Adrenal gland (tissue), 19 donors: ENCODE measurements around the gene ZNF681. TPM values are rescaled to one million over a fixed set of nuclear protein-coding genes. Genes with fewer than 3 reads are reported as not detected.
A peak's percentile ranks its signal among the peaks of the same experiment; 100 is the strongest.

Source experiments
- DNase-seq, 7 donors: peaks; one replicate each; pipeline ENCODE4 v3.0.0-alpha.2; 2019 to 2020
- H3K27ac ChIP-seq, 5 donors: fragments of 200-600 bp; sonication (generic) in 4 of 5; 1 replicate in 3 of 5; 2 replicates in 2 of 5; pipeline versions ENCODE4 v1.5.1 to v1.8.0; 2016 to 2020; ENCODE audit warnings: mild to moderate bottlenecking in 1 of 5
- H3K27me3 ChIP-seq: fragments of 200-600 bp; 2 replicates; pipeline ENCODE4 v1.8.0; 2021
- H3K36me3 ChIP-seq, 2 donors: fragments of 200-600 bp; replicated peaks in 1 of 2; 1 replicate in 1 of 2; 2 replicates in 1 of 2; pipeline versions ENCODE4 v1.5.1 to v1.8.0; 2018 to 2022
- H3K4me1 ChIP-seq, 2 donors: fragments of 200-600 bp; replicated peaks in 1 of 2; 1 replicate in 1 of 2; 2 replicates in 1 of 2; pipeline versions ENCODE4 v1.5.1 to v1.8.0; 2018 to 2021
- H3K4me3 ChIP-seq, 4 donors: fragments of 200-600 bp; sonication (generic) in 3 of 4; one replicate each; pipeline ENCODE4 v1.5.1; 2016 to 2018
- H3K9me3 ChIP-seq, 3 donors: fragments of 200-600 bp; sonication (generic) in 1 of 3; replicated peaks in 1 of 3; 1 replicate in 2 of 3; 2 replicates in 1 of 3; pipeline versions ENCODE4 v1.5.1 to v1.8.0; 2016 to 2021
- POLR2A ChIP-seq, 2 donors: fragments of 450-650 bp; IDR thresholded peaks; one replicate each; pipeline ENCODE4 v1.6.1; 2017; ENCODE audit warnings: antibody characterized with exemption in 2 of 2, mild to moderate bottlenecking in 2 of 2, moderate library complexity in 1 of 2
- WGBS, 4 donors: extraction: QIAGEN DNeasy Blood & Tissue Kit in 2 of 4; methylation state at CpG; one replicate each; pipeline versions ENCODE4 v1.1.5 to v1.1.7; 2013 to 2017; 5-methylcytosine and 5-hydroxymethylcytosine counted together
- intact Hi-C, 2 donors: fragments of 100-400 bp; cut with DNase I; formaldehyde crosslinking; loops; one replicate each; pipeline versions ENCODE4 v1.14.1 to v1.15.0; 2022 to 2023
- long read RNA-seq, 10 donors: library from polyadenylated mRNA in 3 of 10; unstranded in 2 of 10; stranded (forward) in 1 of 10; transcript quantifications; one replicate each; pipeline ENCODE4 v2.0.0 and lab custom pipeline, GENCODE V29; 2021 to 2026
- polyA plus RNA-seq, 3 donors: library from polyadenylated mRNA; stranded (reverse); fragments of 200-250 nt in 2 of 3; fragments of 350-450 nt in 1 of 3; fragmentation: Illumina TruSeq in 1 of 3; extraction: RNeasy Lipid Tissue Mini Kit (QIAGEN cat#74804) in 1 of 3; gene quantifications; one replicate each; pipeline ENCODE4 v1.2.3, GENCODE V29; 2013 to 2014
- total RNA-seq, 9 donors: library from RNA; depleted of rRNA in 4 of 9; stranded (reverse); fragments of >200 nt in 4 of 9; fragments of 120-200 nt in 1 of 9; fragmentation: NEBNext Ultra II Directional in 1 of 9; extraction: Animal tissue kit (Norgen Biotek cat#: 25700) in 1 of 9; gene quantifications; one replicate each; pipeline versions ENCODE4 v1.1.0 to v1.2.4, GENCODE V29; 2013 to 2023
- TF ChIP-seq, protein P1 (sequence below), 6 experiments: fragments of 450-650 bp in 4 of 6; fragments of 200-600 bp in 2 of 6; sonication (generic) in 1 of 6; IDR thresholded peaks; 1 replicate in 5 of 6; 2 replicates in 1 of 6; pipeline versions ENCODE4 v1.5.1 to v1.8.0; 2016 to 2021; ENCODE audit warnings: antibody characterized with exemption in 6 of 6, mild to moderate bottlenecking in 2 of 6, moderate library complexity in 1 of 6
- donor health status: healthy with polysubstance abuse.
- donor health status: Bipolar disorder and iron deficiency.
- donor health status: DM: yes; HTN: yes; CAD: no.
- donor health status: DM: no; HTN: no; CAD: no.
- donor health status: DM: no; HTN: no; CAD: no.
- donor health status: DM: yes; HTN: yes; CAD: no.

Gene ZNF681
- 1 to 10 TPM in 8 of 9 donors, under 1 TPM in 1; 0.96 to 5.8 (median 2.0) TPM for total RNA-seq
- 1 to 10 TPM in 1 of 3 donors, under 1 TPM in 2; 0.44 to 4.5 (median 0.72) TPM for polyA plus RNA-seq
- long read RNA-seq, donor 1, full-length matches to known transcripts, result 1 of 1 reads
- long read RNA-seq, donor 1, partial matches to known transcripts, result 0 of 1 reads
- long read RNA-seq, donor 1, other reads (novel, unspliced or antisense), result 0 of 1 reads
- long read RNA-seq, donor 2, full-length matches to known transcripts, result 1 of 1 reads
- long read RNA-seq, donor 2, partial matches to known transcripts, result 0 of 1 reads
- long read RNA-seq, donor 2, other reads (novel, unspliced or antisense), result 0 of 1 reads
- long read RNA-seq, donor 3, result 0 reads
- long read RNA-seq, donor 4, partial matches to known transcripts, result 0 of 1 reads
- long read RNA-seq, donor 4, other reads (novel, unspliced or antisense), result 1 of 1 reads
- long read RNA-seq, donor 5, partial matches to known transcripts, result 1 of 3 reads
- long read RNA-seq, donor 5, other reads (novel, unspliced or antisense), result 1 of 3 reads
- long read RNA-seq, donor 6, partial matches to known transcripts, result 0 of 1 reads
- long read RNA-seq, donor 6, other reads (novel, unspliced or antisense), result 1 of 1 reads
- long read RNA-seq, donor 7, result 0 reads
- long read RNA-seq, donor 8, full-length matches to known transcripts, result 2 of 1,244 reads
- long read RNA-seq, donor 8, partial matches to known transcripts, result 1,242 of 1,244 reads
- long read RNA-seq, donor 8, other reads (novel, unspliced or antisense), result 0 of 1,244 reads
- long read RNA-seq, donor 9, result 0 reads
- long read RNA-seq, donor 10, result 0 reads

DNA sequence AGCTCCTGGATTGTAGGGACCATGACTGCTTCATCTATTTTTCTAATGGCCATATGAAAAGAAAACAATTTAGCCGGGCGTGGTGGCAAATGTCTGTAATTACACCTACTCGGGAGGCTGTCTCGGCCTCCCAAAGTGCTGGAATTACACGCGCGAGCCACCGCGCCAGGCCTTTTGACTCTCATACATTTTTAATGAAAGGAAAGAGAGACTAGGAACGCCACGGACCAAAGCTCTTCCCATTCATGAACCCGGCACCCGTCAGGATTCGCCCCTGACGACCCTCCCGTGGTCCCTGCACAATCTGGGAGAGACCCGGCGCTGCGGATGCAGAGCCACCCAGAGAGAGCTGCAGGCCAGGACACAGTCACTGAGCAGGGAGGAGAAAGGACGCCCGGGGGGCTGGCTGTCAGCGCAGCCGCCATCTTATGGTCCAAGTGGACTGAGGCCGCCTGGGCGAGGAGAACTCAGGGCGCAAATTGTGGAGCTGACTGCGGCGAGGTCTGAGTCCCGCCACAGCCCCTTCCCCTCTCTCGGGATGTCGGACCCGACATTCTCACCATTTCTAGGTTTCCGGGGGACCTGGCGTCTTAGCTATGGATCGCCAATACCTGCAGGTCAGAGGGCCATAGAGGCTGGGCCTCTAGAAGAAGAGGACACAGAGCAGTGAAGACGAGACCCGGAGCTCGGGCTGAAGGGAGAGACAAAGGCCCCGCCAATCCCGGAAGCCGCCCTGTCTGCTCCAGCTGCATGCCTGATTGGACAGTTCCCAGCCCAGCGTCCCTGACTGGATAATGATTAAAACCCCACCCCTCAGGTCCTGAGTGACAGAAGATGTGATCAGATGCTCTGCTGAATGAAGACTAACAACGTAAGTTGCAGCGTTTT lies at the start of gene ZNF681:
ZNF681 (minus strand) TSS at position 705 of the 888 bp plus-strand sequence; CDS start at position 563, 142 bp downstream.
- DNase-seq, result peak; percentile 88 to 97 (median 94)
- peak; percentile 40 to 78 for TF ChIP-seq POLR2A (IDR thresholded peaks at IDR 0.05)
- TF ChIP-seq, protein P1, sequence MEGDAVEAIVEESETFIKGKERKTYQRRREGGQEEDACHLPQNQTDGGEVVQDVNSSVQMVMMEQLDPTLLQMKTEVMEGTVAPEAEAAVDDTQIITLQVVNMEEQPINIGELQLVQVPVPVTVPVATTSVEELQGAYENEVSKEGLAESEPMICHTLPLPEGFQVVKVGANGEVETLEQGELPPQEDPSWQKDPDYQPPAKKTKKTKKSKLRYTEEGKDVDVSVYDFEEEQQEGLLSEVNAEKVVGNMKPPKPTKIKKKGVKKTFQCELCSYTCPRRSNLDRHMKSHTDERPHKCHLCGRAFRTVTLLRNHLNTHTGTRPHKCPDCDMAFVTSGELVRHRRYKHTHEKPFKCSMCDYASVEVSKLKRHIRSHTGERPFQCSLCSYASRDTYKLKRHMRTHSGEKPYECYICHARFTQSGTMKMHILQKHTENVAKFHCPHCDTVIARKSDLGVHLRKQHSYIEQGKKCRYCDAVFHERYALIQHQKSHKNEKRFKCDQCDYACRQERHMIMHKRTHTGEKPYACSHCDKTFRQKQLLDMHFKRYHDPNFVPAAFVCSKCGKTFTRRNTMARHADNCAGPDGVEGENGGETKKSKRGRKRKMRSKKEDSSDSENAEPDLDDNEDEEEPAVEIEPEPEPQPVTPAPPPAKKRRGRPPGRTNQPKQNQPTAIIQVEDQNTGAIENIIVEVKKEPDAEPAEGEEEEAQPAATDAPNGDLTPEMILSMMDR (IDR thresholded peaks at IDR 0.05), result peak in 4 of 6 experiments; percentile 17 to 35 (median 28)
- WGBS, 4 donors, result 0 to 5% (median 1%) methylated on average over 25 to 44 of the region's 44 CpGs
- Histone ChIP-seq H3K9me3 (no peaks in the 10 kb centered on the region), H3K4me1 (peaks cover 0 to 9% of the 10 kb centered on the region in 2 donors), H3K4me3 (peak within 1 kb of the TSS; percentile 33 to 71 (median 62)), H3K27ac (peak within 1 kb of the TSS in 4 of 5 donors; percentile 57 to 80 (median 68)), H3K36me3 (no peaks in the 10 kb centered on the region), H3K27me3 (no peaks in the 10 kb centered on the region)
- intact Hi-C loops, result loop anchor here in 1 of 2 donors (10.0 kb wide), 1 partner anchor 74 kb away; the partner anchor contains the start of gene ZNF675

DNA sequence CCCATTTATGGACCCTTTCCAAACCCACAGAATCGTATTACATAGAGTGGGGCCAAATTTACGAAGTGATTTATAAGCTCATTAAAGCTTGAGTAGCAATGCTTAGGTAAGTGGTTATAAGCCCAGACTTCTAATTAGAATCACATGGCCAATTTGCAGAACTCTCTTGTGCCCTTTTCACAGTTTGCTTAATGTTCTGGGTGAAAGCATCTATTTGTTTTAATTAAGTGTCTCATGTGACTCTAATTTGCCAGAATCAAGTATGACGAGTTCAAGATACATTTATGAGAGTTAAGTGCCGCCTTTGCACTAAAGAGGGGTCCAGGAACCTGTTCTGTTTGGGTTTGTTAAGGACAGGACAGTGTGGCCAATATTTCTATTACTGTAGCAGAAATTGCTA lies 46.0 kb upstream of the ZNF681 start:
- intact Hi-C loops, result no loop called here

DNA sequence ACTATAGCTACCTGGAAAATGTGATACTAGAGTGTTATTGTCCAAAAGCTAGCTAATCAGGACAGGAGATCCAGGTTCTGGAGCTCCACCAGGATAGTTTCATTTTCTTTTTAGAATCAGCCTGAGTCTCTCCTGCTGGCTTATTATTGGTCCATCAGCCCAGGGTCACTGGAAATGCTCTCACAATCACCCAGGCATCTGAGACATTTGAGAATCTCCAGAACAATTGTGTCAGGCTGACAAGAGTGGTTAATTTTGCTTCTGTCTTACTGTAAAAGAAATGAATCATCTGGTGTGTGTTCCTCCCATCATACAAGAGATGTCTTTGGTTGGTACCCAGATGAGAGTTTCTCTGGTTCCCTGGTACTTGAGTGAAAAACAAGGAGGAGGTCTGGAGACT lies 43.6 kb upstream of the ZNF681 start:
- peak overlapping the region in 3 of 5 donors; percentile 32 to 63 (median 62) for H3K27ac ChIP-seq
- DNase-seq, result peak; percentile 22 to 74 (median 43)
- H3K36me3 ChIP-seq, result no peaks in the 10 kb centered on the region
- H3K9me3 ChIP-seq, result no peaks in the 10 kb centered on the region
- intact Hi-C loops, result no loop called here
- no peaks in the 10 kb centered on the region for H3K27me3 ChIP-seq
- H3K4me3 ChIP-seq, result peak overlapping the region in 1 of 4 donors; percentile 1
- no peak for TF ChIP-seq POLR2A (IDR thresholded peaks at IDR 0.05)
- peaks cover 4 to 6% of the 10 kb centered on the region in 2 donors for H3K4me1 ChIP-seq

More for the DNA sequence above, 46.0 kb upstream of the ZNF681 start:
- 82 to 96% (median 88%) methylated on average over 4 of the region's 4 CpGs for WGBS, 4 donors
- Histone ChIP-seq H3K36me3 (no peaks in the 10 kb centered on the region), H3K9me3 (no peaks in the 10 kb centered on the region), H3K4me3 (no peak overlapping the region), H3K4me1 (peaks cover 0 to 4% of the 10 kb centered on the region in 2 donors), H3K27ac (no peak overlapping the region), H3K27me3 (no peaks in the 10 kb centered on the region)
- no peak for DNase-seq
- TF ChIP-seq, protein P1 (IDR thresholded peaks at IDR 0.05), result no peak
- TF ChIP-seq POLR2A (IDR thresholded peaks at IDR 0.05), result no peak

DNA sequence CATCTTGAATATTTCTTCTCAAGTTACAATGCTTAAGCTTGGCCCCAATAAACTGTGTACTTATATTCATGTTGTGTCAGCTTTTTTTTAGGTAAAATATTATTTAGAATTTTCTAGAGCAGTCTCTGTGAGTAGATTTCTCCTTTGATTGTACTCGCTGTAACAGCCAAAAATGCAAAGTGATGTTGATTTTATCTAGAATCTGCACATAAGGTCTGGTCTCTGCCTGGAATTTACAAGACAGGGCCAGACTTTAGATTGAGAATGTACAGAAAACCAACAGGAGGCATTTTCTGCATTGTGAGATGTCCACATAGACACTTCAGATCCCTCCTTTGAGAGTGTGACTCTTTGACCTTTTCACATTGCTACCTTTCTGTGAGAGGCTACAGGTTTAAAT lies 43.1 kb upstream of the ZNF681 start:
- Histone ChIP-seq H3K36me3 (no peaks in the 10 kb centered on the region), H3K27me3 (no peaks in the 10 kb centered on the region), H3K9me3 (no peaks in the 10 kb centered on the region), H3K4me1 (peaks cover 4 to 6% of the 10 kb centered on the region in 2 donors), H3K4me3 (peak overlapping the region in 1 of 4 donors; percentile 1), H3K27ac (peak overlapping the region in 3 of 5 donors; percentile 32 to 63 (median 62))
- no peak for TF ChIP-seq POLR2A (IDR thresholded peaks at IDR 0.05)
- TF ChIP-seq, protein P1 (IDR thresholded peaks at IDR 0.05), result no peak
- 89 to 93% (median 91%) methylated on average over 1 of the region's 1 CpG for WGBS, 4 donors
- DNase-seq, result no peak
- intact Hi-C loops, result no loop called here
